Epithelial cell of esophagus (primary cell): ENCODE results near the gene ETV3.

ENCODE experiments used
- DNase-seq: peaks from one replicate; pipeline ENCODE4 v3.0.0; 2010; ENCODE audit warnings: low read depth
- H3K4me3 ChIP-seq: 2 replicates; pipeline ENCODE4 v1.5.1; 2011; ENCODE audit warnings: mild to moderate bottlenecking, low read length, control low read depth
- CTCF ChIP-seq: IDR thresholded peaks from 2 replicates; pipeline ENCODE4 v1.5.1; 2011; ENCODE audit warnings: low read depth, mild to moderate bottlenecking, low read length, control low read depth, inconsistent platforms; ENCODE audit not compliant: insufficient read depth; ENCODE audit errors: missing control alignments

Gene ETV3

DNA sequence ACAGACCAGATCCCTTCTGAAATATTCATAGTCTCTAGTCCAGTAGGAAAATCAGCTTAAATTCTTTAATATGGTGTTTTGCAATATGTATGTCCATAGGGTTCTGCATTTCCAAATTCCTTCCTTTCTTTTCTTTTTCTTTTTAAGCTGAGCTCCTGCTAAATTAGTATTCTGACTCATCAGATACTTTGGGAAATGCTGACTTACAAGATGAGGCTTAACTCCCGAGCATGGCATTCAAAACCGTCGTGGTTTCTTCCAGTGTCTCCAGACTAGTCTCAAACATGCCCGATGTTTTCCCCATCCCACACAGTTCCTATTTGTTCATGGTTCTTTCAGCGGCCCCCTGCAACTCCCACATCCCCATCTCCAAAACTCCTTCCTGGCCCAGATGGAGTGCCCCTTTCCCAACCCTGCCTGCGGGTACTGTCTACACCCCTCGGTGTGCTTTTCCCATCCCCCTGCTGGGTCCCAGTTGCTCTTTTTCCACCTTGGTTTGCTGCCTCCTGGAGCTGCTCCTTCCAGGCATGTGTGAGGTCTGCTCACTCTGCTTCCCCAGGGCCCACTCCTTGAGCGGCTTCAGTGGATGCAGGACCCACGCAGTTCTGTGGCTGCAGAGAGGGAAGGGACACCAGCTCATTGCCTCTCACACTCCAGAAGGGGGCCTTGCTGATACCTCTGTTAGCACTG, 19.5 kb upstream of the ETV3 start:
- no peak for TF ChIP-seq CTCF
- H3K4me3 ChIP-seq = no peak overlapping the region
- peak; percentile 64 for DNase-seq

DNA sequence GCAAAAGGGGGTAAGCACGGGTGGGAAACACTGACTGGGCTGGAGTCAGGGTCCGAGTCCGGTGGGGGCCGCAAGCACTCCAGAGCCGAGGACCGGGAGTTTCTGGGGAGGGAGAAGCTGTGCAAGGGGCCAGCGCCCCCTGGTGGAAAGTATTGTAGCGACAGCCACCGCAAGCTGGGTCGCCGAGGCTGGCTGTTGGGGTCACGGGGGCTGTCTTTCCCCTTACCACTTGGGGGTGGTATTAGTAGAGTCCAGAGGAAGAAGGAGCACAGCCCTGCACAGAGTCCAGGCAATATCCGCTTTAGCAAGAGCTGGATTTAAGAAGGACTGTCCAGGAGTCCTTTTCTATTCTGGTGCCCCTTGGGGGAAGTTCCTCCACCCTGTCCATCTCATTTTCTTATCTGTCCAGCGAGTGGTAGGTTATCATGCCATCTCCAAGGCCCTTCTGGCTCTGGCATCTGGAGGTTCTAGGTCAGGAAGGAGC, 17.9 kb upstream of the ETV3 start:
- peak; percentile 58 for DNase-seq
- H3K4me3 ChIP-seq = no peak overlapping the region

GRCh38 chr1:157155658-157156057, 17.5 kb upstream of the ETV3 start:
- TF ChIP-seq CTCF = no peak
- no peak for DNase-seq
- no peak overlapping the region for H3K4me3 ChIP-seq

More for the DNA sequence above, 17.9 kb upstream of the ETV3 start:
- TF ChIP-seq CTCF = peak; percentile 89

DNA sequence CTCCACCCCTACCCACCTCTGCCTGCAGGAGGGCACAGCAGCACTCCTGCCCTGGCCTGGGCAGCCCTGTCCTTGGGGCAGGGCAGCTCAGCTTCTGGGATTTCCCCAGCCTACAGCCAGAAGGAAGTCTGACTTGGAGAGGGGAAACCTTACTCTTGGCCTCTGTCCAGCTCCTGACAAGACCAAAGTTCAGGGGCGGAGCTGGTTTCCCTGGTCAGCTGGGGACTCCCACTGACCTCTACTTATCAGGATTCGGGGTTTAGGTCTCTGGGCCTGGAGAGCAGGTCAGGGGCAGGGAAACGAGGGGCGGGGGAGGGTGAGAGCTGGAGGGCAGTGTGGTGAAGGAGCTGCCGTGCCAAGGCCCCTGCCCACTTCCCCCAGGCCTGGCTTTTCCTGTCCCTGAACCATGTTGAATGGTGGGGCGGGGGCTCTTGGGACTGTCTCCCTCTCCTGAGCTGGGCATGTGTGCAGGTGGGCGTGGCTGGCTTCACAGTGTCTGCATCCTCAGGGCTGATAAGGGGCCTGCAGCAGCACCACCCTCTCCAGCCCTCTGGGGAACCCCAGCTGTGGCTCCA, 16.8 kb upstream of the ETV3 start:
- H3K4me3 ChIP-seq = no peak overlapping the region
- DNase-seq = peak; percentile 47
- TF ChIP-seq CTCF = no peak

DNA sequence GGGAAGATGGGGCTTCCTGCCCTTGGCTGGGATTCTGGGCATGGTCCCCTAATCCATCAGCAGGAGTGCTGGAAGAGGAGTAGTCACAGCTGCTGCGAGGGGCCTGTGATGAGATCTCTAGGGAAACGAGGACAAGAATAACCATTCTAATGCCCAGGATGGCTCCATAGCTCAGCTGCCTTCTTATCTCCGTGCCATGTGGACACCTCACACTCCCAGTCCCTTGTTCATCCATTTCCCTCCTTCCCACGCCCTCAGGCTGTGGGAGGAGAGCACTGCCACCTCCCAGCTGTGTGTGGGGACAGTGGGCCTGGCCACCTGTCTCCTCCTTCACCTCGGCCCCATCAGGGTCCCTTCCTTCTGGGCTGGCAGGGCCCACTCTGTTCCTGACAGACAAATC, 16.1 kb upstream of the ETV3 start:
- no peak for TF ChIP-seq CTCF
- no peak for DNase-seq
- no peak overlapping the region for H3K4me3 ChIP-seq

DNA sequence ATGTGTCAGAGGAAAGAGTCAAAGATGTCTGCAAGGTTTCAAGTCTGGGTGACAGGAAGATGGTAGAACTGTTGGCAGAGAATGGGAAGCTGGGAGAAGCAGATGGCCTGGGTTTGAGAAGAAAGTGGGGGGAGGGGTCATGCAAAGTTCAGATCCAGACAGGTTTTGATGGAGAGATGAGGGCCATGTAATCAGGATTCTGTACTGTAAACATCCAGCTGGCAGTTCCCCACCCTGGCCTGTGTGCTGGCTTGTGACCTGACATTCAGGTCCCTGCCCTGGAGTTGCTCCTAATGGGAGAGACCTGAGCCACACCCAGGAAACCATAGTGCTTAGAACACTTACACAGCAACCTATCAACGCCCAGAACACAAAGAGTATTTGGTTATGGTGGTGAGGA, 15.6 kb upstream of the ETV3 start:
- no peak for DNase-seq
- no peak overlapping the region for H3K4me3 ChIP-seq
- no peak for TF ChIP-seq CTCF

DNA sequence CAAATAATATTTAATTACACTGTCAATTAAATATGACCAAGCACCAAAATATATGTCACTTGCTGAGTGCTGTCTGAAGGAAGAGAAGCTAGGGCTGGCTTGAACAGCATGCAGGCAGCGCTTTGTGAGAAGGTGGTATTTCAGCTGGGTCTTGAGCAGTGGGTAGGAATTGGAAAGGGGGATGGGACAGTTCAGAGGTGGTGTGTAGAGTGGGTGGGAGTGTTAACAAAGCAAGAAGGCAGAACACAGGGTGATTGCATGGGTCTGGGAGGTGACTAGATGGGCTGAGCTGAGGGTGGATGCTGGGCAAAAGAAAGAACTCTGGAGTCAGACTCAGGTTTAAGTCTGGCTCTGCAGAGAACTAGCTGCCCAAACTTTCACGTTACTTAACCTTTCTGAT, 14.3 kb upstream of the ETV3 start:
- DNase-seq = no peak
- no peak overlapping the region for H3K4me3 ChIP-seq
- no peak for TF ChIP-seq CTCF
